ENCODE results near the gene WBP2. TPM values are rescaled to one million over a fixed set of nuclear protein-coding genes. Genes with fewer than 3 reads are reported as not detected.

The WBP2 gene
- polyA plus RNA-seq, 1 donor (not counting 4 experiments of a cell fraction or from before 2014, with no cell fraction given): 23.3 TPM

DNA sequence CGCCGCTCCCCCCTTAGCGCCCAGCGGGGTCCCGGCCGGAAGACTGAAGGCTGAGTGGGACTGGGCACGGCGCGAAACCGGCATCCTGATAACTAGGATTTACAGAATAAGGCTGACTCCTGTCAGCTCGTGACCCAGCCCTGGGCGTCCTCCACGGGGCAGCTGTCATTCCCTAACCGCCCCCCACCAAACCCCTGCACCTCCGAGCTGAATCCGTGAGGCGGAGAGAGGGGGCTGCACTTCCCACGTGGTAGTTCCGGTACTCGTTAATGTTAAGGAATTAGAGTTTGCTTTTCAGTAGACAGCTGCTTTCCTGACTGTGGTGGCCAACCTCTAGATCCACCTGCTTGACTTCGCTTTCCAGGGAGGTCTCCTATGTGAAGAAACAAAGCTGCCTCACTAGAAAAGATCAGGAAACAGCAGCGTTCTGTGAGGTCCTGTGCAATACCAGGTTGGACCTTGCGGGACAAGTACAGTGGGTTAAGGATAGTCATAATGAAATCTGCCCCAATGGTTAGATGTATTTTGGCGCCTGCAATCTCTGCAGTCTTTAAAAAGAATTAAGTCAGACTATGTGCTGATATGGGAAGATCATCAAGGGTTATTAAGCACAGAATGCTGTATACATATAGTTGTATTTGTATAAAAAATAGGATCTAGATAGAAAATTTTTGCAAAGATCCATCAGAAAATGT is 1.1 kb upstream of the WBP2 start:
- no peak for TF ChIP-seq EZH2 (IDR thresholded peaks at IDR 0.05; ENCODE audit: low read length)
- TF ChIP-seq CTCF (optimal IDR thresholded peaks at IDR 0.05 in 1 of 3, IDR thresholded peaks at IDR 0.05 in 1 of 3, conservative IDR thresholded peaks at IDR 0.05 in 1 of 3; ENCODE audit: extremely low read depth in 1 of 3, insufficient read depth in 2 of 3, low read length in 3 of 3): peak in 1 of 3 experiments; percentile 22
- H3K9me3 ChIP-seq (ENCODE audit: control insufficient read depth, low read depth, low read length): no peaks in the 10 kb centered on the region
- peak overlapping the region; percentile 96 for H2AFZ ChIP-seq (ENCODE audit: control insufficient read depth, low read length)
- FAIRE-seq (no peak), DNase-seq (ENCODE audit: low read depth, low spot score) (no peak)
- peaks cover 22% of the 10 kb centered on the region for H3K4me1 ChIP-seq (ENCODE audit: control insufficient read depth, extremely low read depth, insufficient read depth, low read length)
- H3K79me2 ChIP-seq (ENCODE audit: control insufficient read depth, insufficient read depth, low read length): peaks cover 15% of the 10 kb centered on the region
- peak overlapping the region; percentile 77 to 95 (median 93) for H3K4me3 ChIP-seq (ENCODE audit: control insufficient read depth in 2 of 3, extremely low read depth in 1 of 3, insufficient read depth in 2 of 3, low read depth in 1 of 3, low read length in 3 of 3)
- peak overlapping the region; percentile 90 for H3K9ac ChIP-seq (ENCODE audit: control insufficient read depth, extremely low read depth, insufficient read depth, low read length)
- H3K9me1 ChIP-seq (ENCODE audit: control insufficient read depth, extremely low read depth, insufficient read depth, low read length): no peaks in the 10 kb centered on the region
- dilution Hi-C loops (cut with MboI; ENCODE audit: extremely low pct_ligation_motif_present, low sequenced_read_pairs): no loop called here
- peak overlapping the region; percentile 88 for H3K27ac ChIP-seq (ENCODE audit: control insufficient read depth, insufficient read depth, low read length)
- peaks cover 3 to 4% of the 10 kb centered on the region in 2 experiments for H3K36me3 ChIP-seq (ENCODE audit: control insufficient read depth in 2 of 2, extremely low read depth in 1 of 2, insufficient read depth in 2 of 2, low read length in 2 of 2)
- H3K4me2 ChIP-seq (ENCODE audit: control insufficient read depth, extremely low read depth, insufficient read depth, low read depth, low read length): peak overlapping the region; percentile 100
- no peaks in the 10 kb centered on the region for H4K20me1 ChIP-seq (ENCODE audit: control insufficient read depth, extremely low read depth, insufficient read depth, low read length)
- H3K27me3 ChIP-seq (ENCODE audit: control insufficient read depth, extremely low read depth, insufficient read depth, low read length): no peaks in the 10 kb centered on the region

GRCh38 chr17:75854881-75855309 is 240 bp downstream of the WBP2 start:
- peak overlapping the region; percentile 64 for H2AFZ ChIP-seq (ENCODE audit: control insufficient read depth, low read length)
- no peaks in the 10 kb centered on the region for H3K27me3 ChIP-seq (ENCODE audit: control insufficient read depth, extremely low read depth, insufficient read depth, low read length)
- TF ChIP-seq EZH2 (IDR thresholded peaks at IDR 0.05; ENCODE audit: low read length) (no peak), CTCF (optimal IDR thresholded peaks at IDR 0.05 in 1 of 3, IDR thresholded peaks at IDR 0.05 in 1 of 3, conservative IDR thresholded peaks at IDR 0.05 in 1 of 3; ENCODE audit: extremely low read depth in 1 of 3, insufficient read depth in 2 of 3, low read length in 3 of 3) (no peak)
- H3K4me2 ChIP-seq (ENCODE audit: control insufficient read depth, extremely low read depth, insufficient read depth, low read depth, low read length): peak overlapping the region; percentile 100
- H3K4me1 ChIP-seq (ENCODE audit: control insufficient read depth, extremely low read depth, insufficient read depth, low read length): peaks cover 22% of the 10 kb centered on the region
- DNase-seq (ENCODE audit: low read depth, low spot score): no peak
- peak overlapping the region; percentile 88 for H3K27ac ChIP-seq (ENCODE audit: control insufficient read depth, insufficient read depth, low read length)
- H3K9ac ChIP-seq (ENCODE audit: control insufficient read depth, extremely low read depth, insufficient read depth, low read length): peak overlapping the region; percentile 84
- no peaks in the 10 kb centered on the region for H3K9me3 ChIP-seq (ENCODE audit: control insufficient read depth, low read depth, low read length)
- H4K20me1 ChIP-seq (ENCODE audit: control insufficient read depth, extremely low read depth, insufficient read depth, low read length): no peaks in the 10 kb centered on the region
- H3K9me1 ChIP-seq (ENCODE audit: control insufficient read depth, extremely low read depth, insufficient read depth, low read length): no peaks in the 10 kb centered on the region
- H3K4me3 ChIP-seq (ENCODE audit: control insufficient read depth in 2 of 3, extremely low read depth in 1 of 3, insufficient read depth in 2 of 3, low read depth in 1 of 3, low read length in 3 of 3): peak overlapping the region; percentile 77 to 92 (median 89)
- H3K36me3 ChIP-seq (ENCODE audit: control insufficient read depth in 2 of 2, extremely low read depth in 1 of 2, insufficient read depth in 2 of 2, low read length in 2 of 2): peaks cover 9 to 11% of the 10 kb centered on the region in 2 experiments
- no peak for FAIRE-seq
- H3K79me2 ChIP-seq (ENCODE audit: control insufficient read depth, insufficient read depth, low read length): peaks cover 15% of the 10 kb centered on the region
- dilution Hi-C loops (cut with MboI; ENCODE audit: extremely low pct_ligation_motif_present, low sequenced_read_pairs): no loop called here

Data from keratinocyte (primary cell).